Keratinocyte (primary cell): Measurements from ENCODE around the gene ATP8A1.

Experiments used
- EZH2 ChIP-seq: IDR thresholded peaks from one replicate; pipeline ENCODE4 v1.6.1; 2012; ENCODE audit warnings: inconsistent platforms, mild to moderate bottlenecking, low read length, moderate library complexity
- TF ChIP-seq, protein P1 (sequence below), 3 experiments: IDR thresholded peaks in 1 of 3; conservative IDR thresholded peaks in 1 of 3; optimal IDR thresholded peaks in 1 of 3; 2 replicates in 2 of 3; 3 replicates in 1 of 3; pipeline versions ENCODE3 to v1.5.1; 2011; ENCODE audit warnings: low read length in 3 of 3, mild to moderate bottlenecking in 3 of 3, moderate library complexity in 2 of 3, control low read depth in 1 of 3, inconsistent platforms in 1 of 3; ENCODE audit not compliant: insufficient read depth in 2 of 3; ENCODE audit errors: extremely low read depth in 1 of 3

DNA sequence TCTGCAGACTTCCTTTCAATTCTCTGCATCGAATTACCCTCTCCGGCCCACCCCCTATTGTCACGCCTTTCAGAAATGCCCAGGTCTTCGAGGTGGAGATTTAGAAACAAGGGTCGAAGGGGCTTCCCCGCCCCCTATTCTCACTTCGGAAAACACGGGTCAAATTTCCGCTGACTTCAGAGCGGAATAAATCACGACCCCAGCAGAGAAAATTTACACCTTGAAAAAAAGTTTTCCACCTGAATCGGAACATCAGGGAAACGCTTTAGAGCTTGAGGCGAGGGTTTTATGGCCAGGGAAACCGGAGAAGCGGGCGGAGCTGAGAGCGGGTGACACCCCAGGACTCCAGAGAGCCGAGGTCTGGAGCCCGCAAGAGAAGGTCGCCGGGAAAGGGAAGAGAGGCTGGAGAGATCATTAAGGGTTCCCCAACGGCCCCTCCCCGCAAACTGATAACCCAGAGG is 258.0 kb downstream of the ATP8A1 start:
- TF ChIP-seq, protein P1, sequence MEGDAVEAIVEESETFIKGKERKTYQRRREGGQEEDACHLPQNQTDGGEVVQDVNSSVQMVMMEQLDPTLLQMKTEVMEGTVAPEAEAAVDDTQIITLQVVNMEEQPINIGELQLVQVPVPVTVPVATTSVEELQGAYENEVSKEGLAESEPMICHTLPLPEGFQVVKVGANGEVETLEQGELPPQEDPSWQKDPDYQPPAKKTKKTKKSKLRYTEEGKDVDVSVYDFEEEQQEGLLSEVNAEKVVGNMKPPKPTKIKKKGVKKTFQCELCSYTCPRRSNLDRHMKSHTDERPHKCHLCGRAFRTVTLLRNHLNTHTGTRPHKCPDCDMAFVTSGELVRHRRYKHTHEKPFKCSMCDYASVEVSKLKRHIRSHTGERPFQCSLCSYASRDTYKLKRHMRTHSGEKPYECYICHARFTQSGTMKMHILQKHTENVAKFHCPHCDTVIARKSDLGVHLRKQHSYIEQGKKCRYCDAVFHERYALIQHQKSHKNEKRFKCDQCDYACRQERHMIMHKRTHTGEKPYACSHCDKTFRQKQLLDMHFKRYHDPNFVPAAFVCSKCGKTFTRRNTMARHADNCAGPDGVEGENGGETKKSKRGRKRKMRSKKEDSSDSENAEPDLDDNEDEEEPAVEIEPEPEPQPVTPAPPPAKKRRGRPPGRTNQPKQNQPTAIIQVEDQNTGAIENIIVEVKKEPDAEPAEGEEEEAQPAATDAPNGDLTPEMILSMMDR (optimal IDR thresholded peaks at IDR 0.05 in 1 of 3, IDR thresholded peaks at IDR 0.05 in 1 of 3, conservative IDR thresholded peaks at IDR 0.05 in 1 of 3; ENCODE audit: extremely low read depth in 1 of 3, insufficient read depth in 2 of 3, low read length in 3 of 3), result no peak
- no peak for TF ChIP-seq EZH2
